NCI-H446 treated with DMSO at 0.1 percent for 48 hours (cell line): ENCODE data around the gene DNMT3B.
"Not testable (repeated sequence)": the region's sequence is repeated elsewhere in the genome, so short reads cannot be mapped to it uniquely, and the experiment has no call there.

Source experiments
- DNase-seq: peaks from one replicate; lab custom pipeline; 2025; lab: John Stamatoyannopoulos, UW

Gene DNMT3B

DNA sequence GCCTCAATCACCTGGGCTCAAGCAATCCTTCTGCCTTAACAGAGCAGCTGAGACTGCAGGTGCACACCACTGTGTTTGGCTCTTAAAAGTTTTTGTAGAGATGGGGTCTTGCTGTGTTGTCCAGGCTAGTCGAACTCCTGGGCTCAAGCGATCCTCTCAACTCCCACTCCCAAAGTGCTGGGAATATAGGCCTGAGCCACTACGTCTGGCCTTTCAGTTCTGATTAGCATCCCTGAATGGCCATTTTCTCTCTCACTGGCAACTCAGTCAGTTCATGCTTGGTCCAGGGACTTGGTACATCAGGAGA, 28.5 kb downstream of the DNMT3B start:
- DNase-seq = no peak

DNA sequence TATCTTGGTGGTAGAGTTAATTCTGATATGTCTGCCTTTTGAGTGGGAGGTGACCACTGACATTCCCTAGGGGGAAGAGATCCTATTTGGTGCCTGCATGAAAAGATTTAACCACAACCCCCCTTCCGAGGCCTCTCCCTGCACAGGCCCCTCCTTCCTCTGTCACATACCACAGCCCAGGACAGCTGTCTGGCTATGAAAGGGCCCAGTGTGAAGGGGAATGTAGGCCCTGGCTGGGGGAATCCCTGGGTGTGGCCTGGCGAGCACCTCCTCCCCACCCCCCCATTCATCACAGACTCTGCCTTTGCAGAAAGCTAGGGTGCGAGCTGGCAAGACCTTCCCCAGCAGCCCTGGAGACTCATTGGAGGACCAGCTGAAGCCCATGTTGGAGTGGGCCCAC, 30.1 kb downstream of the DNMT3B start:
- DNase-seq = no peak

DNA sequence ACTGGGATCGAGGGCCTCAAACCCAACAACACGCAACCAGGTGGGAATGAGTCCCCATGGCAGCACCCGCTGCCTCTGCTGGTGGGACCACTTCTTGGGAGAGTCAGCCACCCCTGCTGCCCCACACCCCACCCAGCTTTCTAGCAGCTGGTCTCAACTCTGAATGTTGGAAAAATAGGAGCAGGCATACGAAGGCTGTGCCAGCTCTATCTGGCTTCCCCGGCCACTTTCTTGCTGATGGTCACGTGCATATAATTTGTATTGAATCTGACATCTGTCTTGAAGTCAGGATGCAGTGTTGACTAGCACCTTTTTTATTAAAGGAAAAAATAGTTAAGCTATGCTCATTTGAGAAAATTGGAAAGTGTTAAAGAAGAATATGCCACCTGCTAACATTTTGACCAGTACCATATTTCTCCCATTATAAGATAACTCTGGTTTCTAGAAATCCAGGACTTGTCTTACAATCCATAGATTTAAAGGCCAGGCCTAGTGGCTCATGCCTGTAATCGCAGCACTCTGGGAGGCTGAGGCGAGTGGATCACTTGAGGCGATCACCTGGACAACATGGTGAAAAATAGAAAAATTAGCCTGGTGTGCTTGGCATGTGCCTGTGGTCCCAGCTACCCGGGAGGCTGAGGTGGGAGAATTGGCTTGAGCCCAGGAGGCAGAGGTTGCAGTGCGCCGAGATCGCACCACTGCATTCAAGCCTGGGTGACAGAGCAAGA, 30.7 kb downstream of the DNMT3B start:
- DNase-seq = peak; percentile 4

DNA sequence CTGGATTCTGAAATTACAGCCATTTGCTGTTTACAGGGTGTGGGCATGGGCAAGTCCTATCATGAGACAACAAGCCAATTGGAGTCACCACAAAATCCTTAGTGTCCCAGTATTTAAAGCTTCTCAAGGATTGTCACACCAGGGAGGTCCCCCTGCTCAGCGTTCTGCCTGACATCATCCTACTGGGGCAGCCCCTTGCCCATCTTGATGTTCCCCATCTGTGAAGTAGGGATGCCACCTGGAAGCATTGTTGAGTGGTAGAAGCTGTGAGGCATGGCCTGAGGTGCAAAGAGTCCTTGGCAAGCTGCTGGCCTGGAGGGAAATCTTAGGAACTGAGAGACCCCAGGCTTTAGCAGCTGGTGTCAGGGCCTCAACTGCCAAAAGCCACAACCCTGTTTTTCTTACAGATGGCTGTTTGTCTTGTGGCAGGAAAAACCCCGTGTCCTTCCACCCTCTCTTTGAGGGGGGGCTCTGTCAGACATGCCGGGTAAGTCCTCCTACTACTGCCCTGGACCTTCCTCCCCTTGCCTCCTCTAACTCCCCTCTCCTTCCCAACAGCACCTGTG, 34.3 kb downstream of the DNMT3B start:
- no peak for DNase-seq

DNA sequence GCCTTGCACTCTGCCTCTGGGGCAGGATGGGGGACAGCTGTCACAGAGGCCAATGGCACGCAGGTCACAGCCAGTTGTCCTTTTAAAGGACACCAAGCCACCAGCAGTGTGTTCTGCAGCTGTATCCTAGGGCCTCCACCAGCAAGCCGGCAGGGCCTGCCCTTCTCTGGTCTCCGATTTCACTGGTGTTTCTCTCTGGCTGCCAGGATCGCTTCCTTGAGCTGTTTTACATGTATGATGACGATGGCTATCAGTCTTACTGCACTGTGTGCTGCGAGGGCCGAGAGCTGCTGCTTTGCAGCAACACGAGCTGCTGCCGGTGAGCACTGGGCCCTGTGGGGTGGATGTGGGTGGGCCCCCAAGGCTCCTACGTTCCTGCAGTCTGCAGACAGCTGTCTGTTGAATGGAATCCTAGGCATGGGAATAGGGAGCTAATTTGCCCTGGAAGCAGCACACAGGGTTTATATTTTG, 34.8 kb downstream of the DNMT3B start:
- DNase-seq = no peak

DNA sequence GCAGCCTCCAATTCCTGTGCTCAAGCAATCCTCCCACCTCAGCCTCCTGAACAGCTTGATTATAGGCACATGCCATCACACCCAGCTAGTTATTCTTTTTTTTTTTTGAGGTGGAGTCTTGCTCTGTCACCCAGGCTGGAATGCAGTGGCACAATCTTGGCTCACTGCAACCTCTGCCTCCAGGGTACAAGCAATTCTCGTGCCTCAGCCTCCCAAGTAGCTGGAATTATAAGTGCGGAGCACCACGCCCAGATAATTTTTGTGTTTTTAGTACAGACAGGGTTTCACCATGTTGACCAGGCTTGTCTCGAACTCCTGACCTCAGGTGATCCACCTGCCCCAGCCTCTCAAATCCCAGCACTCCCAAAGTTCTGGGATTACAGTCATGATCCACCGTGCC, 35.4 kb downstream of the DNMT3B start:
- DNase-seq = not testable (repeated sequence)

DNA sequence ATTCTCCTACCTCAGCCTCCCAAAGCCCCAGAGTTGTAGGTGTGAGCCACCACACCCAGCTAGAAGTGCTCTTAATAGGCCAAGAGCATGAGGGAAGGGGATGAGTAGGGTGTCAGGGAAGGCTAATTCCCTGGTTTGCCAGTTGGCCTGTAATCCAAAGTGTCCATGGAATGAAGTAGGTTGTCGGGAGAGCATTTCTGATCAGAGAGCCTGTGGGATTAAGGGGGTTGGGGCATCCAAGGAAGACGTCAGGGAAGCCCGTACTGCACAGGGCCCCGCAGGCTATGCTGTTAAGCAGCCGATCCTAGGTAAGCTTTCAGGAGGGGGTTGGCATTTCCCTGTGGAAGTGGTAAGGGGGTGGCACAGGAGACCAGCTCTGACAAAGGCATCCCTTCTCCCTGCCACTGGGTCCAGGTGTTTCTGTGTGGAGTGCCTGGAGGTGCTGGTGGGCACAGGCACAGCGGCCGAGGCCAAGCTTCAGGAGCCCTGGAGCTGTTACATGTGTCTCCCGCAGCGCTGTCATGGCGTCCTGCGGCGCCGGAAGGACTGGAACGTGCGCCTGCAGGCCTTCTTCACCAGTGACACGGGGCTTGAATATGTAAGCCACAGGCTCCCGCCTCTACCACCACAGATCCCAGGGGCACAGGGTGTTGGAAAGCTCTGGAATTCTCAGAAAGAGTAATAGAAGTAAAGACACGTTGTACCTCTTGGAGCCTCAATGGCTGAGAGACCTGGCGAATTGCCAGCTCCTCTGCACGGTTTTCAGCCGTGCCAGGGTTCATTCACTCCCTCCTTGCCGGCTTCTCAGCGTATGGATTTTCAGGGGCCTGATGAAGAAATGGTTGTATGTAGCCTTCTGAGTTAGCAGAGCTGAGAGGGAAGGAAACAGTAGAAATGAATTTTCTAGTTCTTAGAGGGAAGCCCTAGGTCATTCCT, 36.1 kb downstream of the DNMT3B start:
- DNase-seq = no peak

DNA sequence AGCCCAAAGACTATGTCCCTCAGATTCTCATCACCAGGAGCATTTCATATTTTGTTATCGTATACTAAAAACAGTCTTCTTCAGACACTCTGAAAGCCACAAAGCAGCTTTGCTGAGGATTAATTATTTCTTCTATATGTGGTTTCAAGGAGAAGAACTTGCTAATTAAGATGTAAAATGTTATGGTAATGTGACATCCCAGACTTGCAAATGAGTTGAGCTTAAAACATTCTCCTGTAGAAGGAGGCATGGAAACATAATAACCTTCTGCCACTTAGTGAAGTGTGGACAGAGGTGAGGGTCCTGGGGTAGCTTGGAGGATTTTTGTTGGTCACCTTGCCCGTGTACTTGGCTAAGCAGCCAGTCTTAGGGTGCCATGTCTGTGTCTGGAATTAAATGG, 40.9 kb downstream of the DNMT3B start:
- DNase-seq = no peak

DNA sequence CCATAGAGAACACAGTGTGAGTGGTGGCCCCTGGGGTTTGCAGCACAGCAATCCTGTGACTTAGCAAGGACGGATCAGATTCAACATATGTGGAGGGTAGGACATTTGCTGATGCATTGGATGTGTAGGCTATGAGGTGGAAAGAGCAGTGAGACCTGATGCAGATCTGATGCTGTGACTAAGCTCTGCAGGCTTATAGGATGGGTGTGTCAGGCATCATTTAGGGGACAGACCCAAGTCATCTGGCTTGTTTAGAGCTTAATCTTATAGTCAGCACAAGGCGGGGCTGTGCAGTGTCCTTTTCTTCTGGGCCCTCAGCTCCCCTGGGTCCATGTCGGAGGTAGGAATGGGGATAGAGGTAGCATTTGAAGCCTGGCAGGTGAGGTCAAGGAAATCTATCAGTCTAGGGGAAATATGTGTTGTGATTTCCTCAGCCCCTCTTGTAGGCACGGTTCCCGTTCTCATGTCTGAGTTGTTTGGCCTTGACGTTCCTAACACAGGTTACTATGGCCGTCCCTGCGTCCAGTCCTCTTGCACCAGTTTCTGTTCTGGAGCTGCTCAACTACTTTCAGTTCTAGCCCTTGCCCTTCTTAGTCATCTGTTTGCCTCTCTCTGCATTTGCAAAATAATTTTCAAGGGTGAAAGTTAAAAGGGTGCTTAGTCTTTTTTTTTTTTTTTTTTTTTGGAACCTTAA, 42.0 kb downstream of the DNMT3B start:
- no peak for DNase-seq

DNA sequence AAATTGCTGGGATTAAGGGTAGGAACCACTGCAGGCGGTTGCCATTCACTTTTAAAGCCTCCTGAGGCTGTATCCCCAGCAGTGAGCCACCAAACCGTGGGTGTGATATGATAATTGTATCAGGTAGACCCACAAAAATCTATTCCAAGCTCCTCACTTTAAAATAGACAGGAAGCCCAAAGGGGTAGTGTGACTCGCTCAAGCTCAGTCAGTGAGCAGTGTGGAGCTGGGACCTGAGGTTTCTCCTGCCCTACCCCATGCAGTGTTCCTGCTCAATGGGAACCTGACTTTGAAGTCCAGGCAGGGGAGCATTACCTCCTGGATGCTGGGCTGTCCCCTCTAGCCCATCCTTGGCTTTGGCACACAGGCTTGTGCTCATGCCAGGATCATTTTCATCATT, 42.6 kb downstream of the DNMT3B start:
- DNase-seq = no peak

DNA sequence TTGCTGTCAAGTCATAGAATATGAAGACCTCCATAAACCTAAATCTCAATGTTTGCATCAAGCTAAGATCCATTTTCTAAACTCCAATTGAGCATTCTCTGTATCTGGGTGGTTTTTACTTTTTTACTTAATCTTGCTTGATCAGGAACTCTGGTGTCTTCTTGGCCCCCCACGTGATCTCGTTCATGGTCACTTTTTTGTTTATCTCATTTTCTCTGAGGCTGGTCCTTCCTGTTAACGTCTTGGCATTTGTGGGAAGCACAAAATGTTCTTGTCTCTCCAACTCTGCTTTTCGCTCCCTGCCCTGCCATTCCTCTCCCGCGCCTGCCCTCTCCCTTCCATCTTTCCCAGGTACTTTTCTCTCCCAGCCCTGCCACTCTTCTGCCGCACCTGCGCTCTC, 43.5 kb downstream of the DNMT3B start:
- no peak for DNase-seq

DNA sequence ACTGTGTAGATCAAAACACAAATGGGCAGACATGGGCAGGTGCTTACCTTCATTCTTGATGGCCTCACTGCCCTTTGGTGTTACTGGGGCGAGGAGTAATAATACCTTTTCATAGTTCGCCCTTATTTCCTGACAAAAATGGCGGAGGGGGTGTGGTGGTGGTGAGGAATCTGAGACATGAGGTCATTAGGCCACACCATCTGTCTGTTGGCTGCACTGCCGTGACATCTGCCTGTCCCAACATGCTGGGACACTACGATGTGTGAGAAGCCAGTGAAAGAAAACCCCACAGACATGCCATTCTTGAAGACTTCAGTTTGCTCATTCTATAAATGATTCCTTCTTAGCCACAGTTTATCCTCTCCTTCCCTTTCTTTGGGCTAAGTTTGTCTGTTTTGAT, 44.2 kb downstream of the DNMT3B start:
- no peak for DNase-seq

DNA sequence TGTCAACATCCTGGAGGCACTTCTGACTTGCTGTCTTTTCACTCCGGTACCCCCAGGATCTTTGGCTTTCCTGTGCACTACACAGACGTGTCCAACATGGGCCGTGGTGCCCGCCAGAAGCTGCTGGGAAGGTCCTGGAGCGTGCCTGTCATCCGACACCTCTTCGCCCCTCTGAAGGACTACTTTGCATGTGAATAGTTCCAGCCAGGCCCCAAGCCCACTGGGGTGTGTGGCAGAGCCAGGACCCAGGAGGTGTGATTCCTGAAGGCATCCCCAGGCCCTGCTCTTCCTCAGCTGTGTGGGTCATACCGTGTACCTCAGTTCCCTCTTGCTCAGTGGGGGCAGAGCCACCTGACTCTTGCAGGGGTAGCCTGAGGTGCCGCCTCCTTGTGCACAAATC, 45.5 kb downstream of the DNMT3B start:
- DNase-seq = no peak

DNA sequence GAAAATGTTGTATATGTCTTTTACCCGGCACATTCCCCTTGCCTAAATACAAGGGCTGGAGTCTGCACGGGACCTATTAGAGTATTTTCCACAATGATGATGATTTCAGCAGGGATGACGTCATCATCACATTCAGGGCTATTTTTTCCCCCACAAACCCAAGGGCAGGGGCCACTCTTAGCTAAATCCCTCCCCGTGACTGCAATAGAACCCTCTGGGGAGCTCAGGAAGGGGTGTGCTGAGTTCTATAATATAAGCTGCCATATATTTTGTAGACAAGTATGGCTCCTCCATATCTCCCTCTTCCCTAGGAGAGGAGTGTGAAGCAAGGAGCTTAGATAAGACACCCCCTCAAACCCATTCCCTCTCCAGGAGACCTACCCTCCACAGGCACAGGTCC, 46.3 kb downstream of the DNMT3B start:
- DNase-seq = no peak

DNA sequence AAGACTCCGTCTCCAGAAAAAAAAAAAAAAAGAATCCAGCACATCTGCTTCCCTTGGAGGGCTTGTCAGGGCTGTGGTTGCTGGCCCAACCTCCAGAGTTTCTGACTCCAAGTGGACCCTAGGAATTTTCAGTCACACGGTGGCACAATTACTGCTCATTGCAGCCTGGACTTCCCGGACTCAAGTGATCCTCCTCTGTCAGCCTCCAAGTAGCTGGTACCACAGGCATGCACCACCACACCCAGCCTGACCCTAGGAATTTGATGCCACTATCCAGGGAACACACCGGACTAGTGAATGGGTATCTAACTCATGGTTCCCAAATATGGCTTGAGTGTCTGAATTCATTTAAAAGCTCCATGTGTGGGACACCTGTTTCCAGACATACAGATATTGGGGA, 47.7 kb downstream of the DNMT3B start:
- DNase-seq = no peak

DNA sequence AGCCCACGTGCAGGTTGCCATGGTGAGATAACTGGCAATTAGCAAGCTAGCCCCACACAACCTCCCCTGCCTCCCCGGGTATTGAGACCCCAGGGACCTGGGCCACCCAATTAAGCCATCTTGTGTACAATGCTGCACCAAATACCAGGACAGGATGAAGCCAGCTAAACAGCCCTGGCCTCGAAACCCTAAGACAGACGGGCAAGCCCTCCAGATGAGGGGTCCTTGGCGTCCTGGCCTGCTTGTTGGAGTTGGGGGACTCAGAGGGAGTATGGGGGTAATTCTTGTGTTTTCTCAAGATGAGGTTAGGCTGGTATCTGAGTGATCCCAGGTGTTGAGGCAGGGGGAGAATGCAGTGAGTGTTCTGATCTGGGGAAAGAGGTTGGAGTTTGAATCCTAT, 48.8 kb downstream of the DNMT3B start:
- no peak for DNase-seq

DNA sequence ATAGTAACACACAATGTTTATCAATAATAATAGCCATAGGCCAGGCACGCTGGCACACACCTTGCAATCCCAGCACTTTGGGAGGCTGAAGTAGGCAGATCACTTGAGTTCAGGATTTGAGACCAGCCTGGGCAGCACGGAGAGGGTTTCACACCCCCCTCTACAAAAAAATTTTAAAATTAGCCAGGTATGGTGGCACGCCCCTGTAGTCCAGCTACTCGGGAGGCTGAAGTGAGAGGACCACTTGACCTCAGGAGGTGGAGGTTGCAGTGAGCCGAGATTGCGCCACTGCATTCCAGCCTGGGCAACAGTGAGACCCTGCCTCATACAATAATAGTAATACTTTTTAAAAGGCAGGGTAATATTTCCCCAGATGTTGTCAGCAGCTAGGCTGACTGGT, 49.7 kb downstream of the DNMT3B start:
- no peak for DNase-seq

DNA sequence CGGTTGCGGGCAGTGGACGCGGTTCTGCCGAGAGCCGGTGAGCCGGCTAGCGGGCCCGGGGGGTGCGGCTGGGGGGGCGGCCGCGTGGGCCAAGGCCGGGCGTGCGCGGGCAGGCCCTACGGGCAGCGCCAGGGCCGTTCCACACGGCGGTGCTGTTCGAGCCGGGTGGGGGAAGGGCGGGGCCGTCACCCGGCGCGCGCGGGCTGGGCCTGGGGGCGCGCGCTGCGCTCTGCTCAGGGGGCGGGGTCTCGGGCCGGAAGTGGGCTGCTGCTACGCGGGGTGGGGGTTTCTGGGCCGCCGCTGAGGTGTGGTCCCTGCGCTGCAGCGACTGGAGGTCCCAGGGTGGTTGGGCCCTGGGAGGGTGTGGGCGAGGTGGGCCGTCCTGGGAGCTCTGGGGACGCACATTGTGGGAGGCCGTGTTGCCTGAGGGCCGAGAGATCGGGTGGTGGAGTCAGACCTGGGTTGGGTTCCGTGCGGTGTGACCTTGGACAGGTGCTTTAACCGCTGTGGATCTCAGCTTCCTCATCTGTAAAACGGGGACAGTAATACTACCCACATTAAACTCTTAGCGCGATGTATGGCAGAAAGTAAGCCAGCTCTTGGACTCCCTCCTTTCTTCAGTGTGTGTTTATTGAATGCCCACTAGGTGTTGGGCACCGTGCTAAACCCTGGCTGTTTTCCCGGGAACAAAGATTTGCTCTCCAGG, 58.0 kb downstream of the DNMT3B start:
- peak; percentile 6 for DNase-seq

DNA sequence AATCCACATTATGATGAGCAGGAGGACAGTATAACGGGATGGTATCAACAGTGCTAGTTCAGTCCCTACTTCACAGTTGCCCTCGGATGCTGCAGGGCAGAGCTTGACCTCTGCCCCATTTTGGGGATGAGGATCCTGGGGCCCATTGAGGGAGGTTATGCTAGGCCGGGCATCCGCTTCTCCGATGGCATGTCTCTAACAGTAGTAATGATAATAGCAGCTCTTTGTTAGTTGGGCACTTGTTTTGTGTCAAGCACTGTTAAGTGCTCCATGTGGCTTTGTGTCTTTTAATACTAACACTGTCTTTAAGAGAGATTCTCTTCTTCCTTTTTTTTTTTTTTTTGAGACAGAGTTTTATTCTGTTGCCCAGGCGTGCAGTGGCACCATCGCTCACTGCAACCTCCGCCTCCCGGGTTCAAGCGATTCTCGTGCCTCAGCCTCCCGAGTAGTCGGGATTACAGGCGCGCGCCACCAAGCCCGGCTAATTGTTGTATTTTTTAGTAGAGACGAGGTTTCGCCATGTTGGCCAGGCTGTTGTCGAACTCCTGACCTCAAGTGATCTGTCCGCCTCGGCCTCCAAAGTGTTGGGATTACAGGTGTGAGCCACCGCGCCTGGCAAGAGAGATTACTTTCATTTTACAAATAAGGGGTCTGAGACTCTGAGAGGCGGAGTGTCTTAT, 58.7 kb downstream of the DNMT3B start:
- no peak for DNase-seq

DNA sequence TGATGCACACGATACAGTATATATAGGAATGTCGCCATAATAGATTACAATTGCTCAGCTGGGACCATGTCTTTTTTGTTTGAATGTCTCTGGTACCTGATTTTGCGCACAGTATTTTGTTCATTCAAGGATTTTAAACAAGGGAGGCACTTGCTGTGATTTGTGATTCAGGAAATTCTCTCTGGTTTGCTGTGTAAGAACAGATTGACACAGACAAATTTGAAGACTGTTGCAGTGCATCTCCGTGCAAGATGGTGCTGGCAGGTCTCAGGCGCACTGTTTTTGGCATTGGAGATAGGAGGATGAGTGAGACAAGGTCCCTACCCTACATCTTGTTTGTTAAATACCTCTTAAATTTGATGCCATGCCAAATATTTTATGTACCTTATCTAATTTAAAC, 60.0 kb downstream of the DNMT3B start:
- no peak for DNase-seq

DNA sequence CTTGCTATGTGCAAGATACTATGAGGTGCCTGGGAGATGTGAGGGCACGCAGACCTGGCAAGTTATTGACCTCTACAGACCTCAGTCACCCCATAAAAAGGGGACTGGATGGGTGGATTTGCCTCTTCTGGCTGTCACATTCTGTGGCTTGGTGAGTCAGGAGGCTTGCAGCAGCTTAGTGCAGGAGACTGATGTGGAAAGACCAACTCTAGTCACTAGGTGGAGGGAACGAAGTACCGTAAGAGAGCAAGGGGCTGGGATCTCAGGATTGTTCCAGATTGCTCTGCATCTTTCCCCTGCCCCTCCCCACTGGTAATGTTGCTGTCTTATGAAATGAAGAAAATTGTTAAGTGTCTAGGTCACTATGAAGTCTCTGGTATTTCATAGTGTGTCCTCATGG, 60.9 kb downstream of the DNMT3B start:
- DNase-seq = no peak
